Naive thymus-derived CD8-positive, alpha-beta T cell (primary cell): ENCODE results near the gene MT1A. TPM values are rescaled to one million over a fixed set of nuclear protein-coding genes. Genes with fewer than 3 reads are reported as not detected.

Experiments used
- ATAC-seq, 2 donors: fragments of 150-1000 bp; cut with Tn5 transposase in 1 of 2; sonication (Bioruptor Pico), chemical (Tn5 transposase) in 1 of 2; 1 replicate in 1 of 2; 2 replicates in 1 of 2; pipeline ENCODE4 v1.10.0; 2021; ENCODE audit warnings: mild to moderate bottlenecking in 2 of 2, moderate library complexity in 2 of 2
- POLR2A ChIA-PET: fragments of 350-600 bp; sonication (Branson Sonifier 250); formaldehyde crosslinking; loops from one replicate; lab custom pipeline; 2021; ENCODE audit warnings: antibody characterized with exemption; lab: Charles Lee
- DNase-seq, 10 donors: peaks; one replicate each; pipeline versions ENCODE4 v3.0.0 to v3.0.0-alpha.2; 2020 to 2022
- H3K27ac Mint-ChIP-seq, 10 donors: one replicate each; pipeline ENCODE4 v1.8.0; 2020 to 2022; ENCODE audit warnings: mild to moderate bottlenecking in 10 of 10, mixed read lengths in 10 of 10, moderate library complexity in 4 of 10, inconsistent platforms in 1 of 10
- H3K27me3 Mint-ChIP-seq, 5 donors: one replicate each; pipeline ENCODE4 v1.8.0; 2021 to 2022; ENCODE audit warnings: mixed read lengths in 5 of 5
- H3K36me3 Mint-ChIP-seq, 3 donors: one replicate each; pipeline ENCODE4 v1.8.0; 2020 to 2022; ENCODE audit warnings: mixed read lengths in 3 of 3, mild to moderate bottlenecking in 2 of 3, inconsistent platforms in 1 of 3
- H3K4me1 Mint-ChIP-seq, 4 donors: one replicate each; pipeline ENCODE4 v1.8.0; 2021 to 2022; ENCODE audit warnings: mixed read lengths in 4 of 4
- H3K4me3 Mint-ChIP-seq, 10 donors: one replicate each; pipeline ENCODE4 v1.8.0; 2020 to 2022; ENCODE audit warnings: mild to moderate bottlenecking in 10 of 10, mixed read lengths in 10 of 10, moderate library complexity in 6 of 10, inconsistent platforms in 1 of 10
- H3K9me3 Mint-ChIP-seq, 9 donors: one replicate each; pipeline ENCODE4 v1.8.0; 2020 to 2022; ENCODE audit warnings: mixed read lengths in 9 of 9, mild to moderate bottlenecking in 3 of 9, inconsistent platforms in 1 of 9, moderate library complexity in 1 of 9
- polyA plus RNA-seq, 3 donors: library from polyadenylated mRNA; unstranded; fragments of 300-500 nt; fragmentation: Illumina TruSeq; gene quantifications; one replicate each; pipeline ENCODE4 v1.2.3, GENCODE V29; 2021
- total RNA-seq, 8 experiments: library from RNA in 2 of 8; stranded (reverse) in 2 of 8; gene quantifications; one replicate each; pipeline ENCODE4 v1.2.3 and lab custom pipeline; 2021 to 2026

MT1A gene
- total RNA-seq, result not detected
- not detected for polyA plus RNA-seq
- 0 reads per million in 6 experiments for total RNA-seq (lab: John Stamatoyannopoulos, UW)

DNA sequence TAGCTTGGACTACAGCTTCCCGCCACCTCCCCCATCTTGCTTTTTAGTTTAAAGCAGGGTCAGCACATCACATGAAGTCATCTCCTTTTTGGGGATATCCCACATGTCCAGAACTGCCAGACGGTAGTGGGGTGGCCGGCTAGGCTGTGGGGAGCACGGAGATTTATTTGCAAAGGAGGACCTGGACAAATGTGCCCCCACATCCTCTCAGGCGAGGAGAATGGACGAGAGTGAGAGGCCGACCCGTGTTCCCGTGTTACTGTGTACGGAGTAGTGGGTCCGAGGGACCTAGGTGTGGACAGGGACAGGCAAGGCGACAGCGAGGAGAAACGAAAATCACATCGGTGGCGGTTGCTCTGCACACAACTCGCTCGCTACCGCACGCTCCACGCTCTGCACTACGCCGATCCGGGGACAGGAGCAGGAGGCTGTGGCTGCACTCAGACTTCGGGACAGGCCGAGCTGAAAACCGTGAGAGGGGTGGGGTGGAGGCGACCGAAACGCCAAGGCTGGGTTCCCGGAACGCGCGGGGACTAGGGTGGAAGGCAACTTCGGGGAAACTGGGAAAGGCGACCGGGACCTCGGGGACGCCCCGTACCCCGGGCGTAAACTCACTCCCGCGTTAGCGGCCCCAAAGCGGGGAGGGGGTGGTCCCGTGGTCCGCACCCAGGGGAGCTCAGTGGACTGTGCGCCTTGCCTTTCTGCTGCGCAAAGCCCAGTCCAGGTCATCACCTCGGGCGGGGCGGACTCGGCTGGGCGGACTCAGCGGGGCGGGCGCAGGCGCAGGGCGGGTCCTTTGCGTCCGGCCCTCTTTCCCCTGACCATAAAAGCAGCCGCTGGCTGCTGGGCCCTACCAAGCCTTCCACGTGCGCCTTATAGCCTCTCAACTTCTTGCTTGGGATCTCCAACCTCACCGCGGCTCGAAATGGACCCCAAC is at the start of gene MT1A:
TSS of gene MT1A (plus strand) at position 853 of the 937 bp plus-strand sequence. CDS start at position 926, 73 bp downstream.
- H3K4me3 Mint-ChIP-seq, result peak within 1 kb of the TSS; percentile 9 to 77 (median 50)
- peaks cover 52 to 79% (median 69%) of the 10 kb centered on the region in 5 donors for H3K27me3 Mint-ChIP-seq
- ATAC-seq (peak; percentile 43 to 51), DNase-seq (no peak)
- peaks cover 25 to 48% (median 33%) of the 10 kb centered on the region in 4 donors for H3K4me1 Mint-ChIP-seq
- POLR2A ChIA-PET, result interaction anchor here (1.7 kb wide), 1 partner anchor 30 kb away, joined by 4 read pairs; the partner anchor contains the start of gene MT2A
- H3K9me3 Mint-ChIP-seq, result no peaks in the 10 kb centered on the region
- H3K36me3 Mint-ChIP-seq, result no peaks in the 10 kb centered on the region
- H3K27ac Mint-ChIP-seq, result peak within 1 kb of the TSS in 2 of 10 donors; percentile 52 to 67

DNA sequence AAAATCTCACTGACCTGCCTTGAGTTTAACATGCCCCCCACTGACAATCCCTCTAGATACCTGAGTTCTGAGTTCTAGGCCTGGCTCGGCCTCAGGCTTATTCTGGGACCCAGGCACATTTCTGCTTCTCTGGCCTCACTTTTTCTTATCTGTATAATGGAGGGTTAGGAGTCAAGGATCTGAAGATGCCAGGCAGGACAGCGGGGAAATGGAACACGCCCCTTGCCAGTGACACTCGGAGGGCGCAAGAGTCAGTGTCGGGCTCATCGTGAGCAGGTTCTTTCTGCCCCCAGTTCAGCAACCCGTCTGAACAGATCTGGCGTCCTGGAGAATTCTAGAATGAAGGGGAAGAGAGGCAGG is 49.7 kb upstream of the MT1A start:
- no peak for ATAC-seq

DNA sequence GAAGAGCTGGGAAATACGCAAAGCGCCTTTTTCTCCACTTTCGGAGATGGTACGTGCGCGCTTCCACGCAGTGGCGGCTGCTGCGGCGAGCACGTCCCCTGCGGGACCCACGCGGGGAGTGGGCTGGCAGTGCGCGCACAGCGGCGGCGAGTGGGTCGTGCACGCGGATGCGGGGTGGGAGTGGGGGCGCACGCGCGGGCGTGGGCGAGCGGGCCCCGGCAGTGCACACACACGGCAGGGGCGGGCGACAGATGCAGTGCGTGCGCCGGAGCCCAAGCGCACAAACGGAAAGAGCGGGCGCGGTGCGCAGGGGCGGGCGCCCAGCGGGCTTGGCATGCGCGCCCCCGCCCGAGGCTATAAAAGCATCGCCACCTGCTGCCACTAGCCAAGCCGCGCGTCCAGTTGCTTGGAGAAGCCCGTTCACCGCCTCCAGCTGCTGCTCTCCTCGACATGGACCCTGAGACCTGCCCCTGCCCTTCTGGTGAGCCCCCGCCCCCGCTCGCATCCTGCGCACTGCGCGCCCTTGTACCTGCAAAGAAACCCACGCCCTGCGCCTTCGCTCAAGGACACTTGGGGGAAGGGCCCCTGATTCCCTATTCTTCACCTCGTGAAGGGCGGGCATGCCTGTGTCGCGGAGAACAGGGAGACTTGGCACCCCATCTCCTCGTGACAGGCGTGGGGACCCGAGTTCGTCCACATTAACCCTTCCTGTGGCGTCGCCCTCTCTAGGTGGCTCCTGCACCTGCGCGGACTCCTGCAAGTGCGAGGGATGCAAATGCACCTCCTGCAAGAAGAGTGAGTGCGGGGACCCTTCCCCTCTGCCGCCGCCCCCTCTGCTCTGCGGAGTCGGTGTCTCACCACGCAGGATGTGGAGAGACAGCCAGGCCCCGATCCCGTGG is 49.1 kb upstream of the MT1A start, which contains the start of gene MT3:
TSS of gene MT3 (plus strand) at position 388 of the 899 bp plus-strand sequence. CDS start at position 451, 63 bp downstream.
- DNase-seq (peak; percentile 19 to 70 (median 38)), ATAC-seq (peak; percentile 91 to 95)
- H3K4me1 Mint-ChIP-seq, result peaks cover 8 to 15% (median 11%) of the 10 kb centered on the region in 4 donors
- peaks cover 0 to 2% (median 0%) of the 10 kb centered on the region in 3 donors for H3K36me3 Mint-ChIP-seq
- peak within 1 kb of the TSS; percentile 80 to 94 (median 90) for H3K4me3 Mint-ChIP-seq
- POLR2A ChIA-PET, result interaction anchor here (0.6 to 1.8 kb wide), 5 partner anchors 11 to 31 kb away, joined by 3 to 5 read pairs (median 3); partner anchors contain the start of gene MT2A
- peaks cover 0 to 14% (median 2%) of the 10 kb centered on the region in 5 donors for H3K27me3 Mint-ChIP-seq
- H3K27ac Mint-ChIP-seq, result peak within 1 kb of the TSS in 8 of 10 donors; percentile 24 to 86 (median 64)
- no peaks in the 10 kb centered on the region for H3K9me3 Mint-ChIP-seq

More for the DNA sequence above, 49.7 kb upstream of the MT1A start:
- DNase-seq, result no peak
- Mint-ChIP-seq H3K4me3 (peak overlapping the region; percentile 80 to 94 (median 90)), H3K9me3 (no peaks in the 10 kb centered on the region), H3K27ac (peak overlapping the region in 5 of 10 donors; percentile 52 to 86 (median 75)), H3K36me3 (no peaks in the 10 kb centered on the region), H3K27me3 (peaks cover 0 to 14% (median 2%) of the 10 kb centered on the region in 5 donors), H3K4me1 (peaks cover 8 to 15% (median 11%) of the 10 kb centered on the region in 4 donors)
- POLR2A ChIA-PET, result interaction anchor here (0.6 to 1.8 kb wide), 5 partner anchors 12 to 31 kb away, joined by 3 to 5 read pairs (median 3); partner anchors contain the start of gene MT2A

DNA sequence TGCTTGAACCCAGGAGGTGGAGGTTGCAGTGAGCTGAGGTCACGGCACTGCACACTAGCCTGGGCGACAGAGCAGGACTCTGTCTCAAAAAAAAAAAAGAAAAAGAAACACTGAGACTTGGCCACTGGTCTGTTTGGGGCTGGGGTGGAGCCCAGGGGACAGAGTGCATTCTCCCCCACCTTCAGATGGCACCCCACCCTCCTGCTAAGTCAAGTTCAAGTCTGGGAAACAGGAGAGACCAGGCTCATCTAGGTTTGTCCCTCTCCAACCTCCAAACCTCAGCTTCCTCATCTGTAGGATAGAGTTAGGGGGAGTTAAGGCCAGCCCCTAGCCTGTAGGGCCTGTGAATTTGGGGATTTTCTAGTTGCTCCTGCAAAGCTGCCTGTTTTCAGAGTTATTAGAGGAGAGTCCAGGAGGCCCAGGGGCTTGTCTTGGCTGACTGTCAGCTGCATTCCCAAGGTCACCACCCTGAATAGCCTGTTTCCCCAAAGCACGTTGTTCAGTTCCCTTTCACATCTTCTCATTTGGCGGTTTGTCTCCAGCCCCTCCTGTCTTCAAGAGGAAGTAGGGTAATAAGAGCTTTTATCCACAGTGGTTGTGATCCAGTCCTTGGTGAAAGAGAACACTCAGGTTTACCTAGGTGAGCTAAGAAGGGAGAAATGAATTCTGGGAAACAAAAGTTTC is 46.9 kb upstream of the MT1A start:
- Mint-ChIP-seq H3K4me3 (peak overlapping the region in 1 of 10 donors; percentile 16), H3K27ac (no peak overlapping the region), H3K36me3 (peaks cover 0 to 2% (median 0%) of the 10 kb centered on the region in 3 donors), H3K4me1 (peaks cover 8 to 15% (median 11%) of the 10 kb centered on the region in 4 donors), H3K9me3 (no peaks in the 10 kb centered on the region), H3K27me3 (peaks cover 0 to 9% (median 2%) of the 10 kb centered on the region in 5 donors)
- POLR2A ChIA-PET, result interaction anchor here (0.7 to 1.5 kb wide), 4 partner anchors 14 to 86 kb away, joined by 3 to 4 read pairs (median 4); no protein-coding TSS in a partner anchor
- DNase-seq (no peak), ATAC-seq (no peak)

DNA sequence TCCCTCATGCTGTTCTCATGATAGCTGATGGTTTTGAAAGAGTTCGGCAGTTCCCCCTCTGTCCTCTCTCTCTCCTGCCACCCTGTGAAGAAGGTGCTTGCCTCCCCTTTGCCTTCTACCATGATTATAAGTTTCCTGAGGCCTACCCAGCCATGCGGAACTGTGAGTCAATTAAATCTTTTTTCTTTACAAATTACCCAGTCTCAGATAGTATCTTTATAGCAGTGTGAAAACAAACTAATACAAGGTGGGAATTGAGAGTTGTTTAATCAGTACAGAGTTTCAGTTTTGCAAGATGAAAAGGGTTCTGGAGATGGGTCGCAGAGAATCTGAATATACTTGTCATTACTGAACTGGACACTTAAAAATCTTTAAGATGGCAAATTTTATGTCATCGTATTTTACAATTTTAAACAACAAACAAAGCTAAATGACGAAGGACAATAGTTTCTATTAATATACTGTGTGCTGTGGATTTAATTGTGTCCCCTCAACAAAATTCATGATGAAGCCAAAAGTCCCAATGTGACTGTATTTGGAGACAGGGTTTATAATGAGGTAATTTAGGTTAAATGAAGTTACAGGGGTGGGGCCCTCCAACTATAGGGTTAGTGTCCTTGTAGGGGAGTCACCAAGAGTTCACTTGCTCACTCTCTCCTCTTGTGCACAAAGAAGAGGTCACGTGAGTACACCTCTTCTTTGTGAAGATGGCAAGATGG is 44.7 kb upstream of the MT1A start:
- peaks cover 0 to 7% (median 2%) of the 10 kb centered on the region in 5 donors for H3K27me3 Mint-ChIP-seq

DNA sequence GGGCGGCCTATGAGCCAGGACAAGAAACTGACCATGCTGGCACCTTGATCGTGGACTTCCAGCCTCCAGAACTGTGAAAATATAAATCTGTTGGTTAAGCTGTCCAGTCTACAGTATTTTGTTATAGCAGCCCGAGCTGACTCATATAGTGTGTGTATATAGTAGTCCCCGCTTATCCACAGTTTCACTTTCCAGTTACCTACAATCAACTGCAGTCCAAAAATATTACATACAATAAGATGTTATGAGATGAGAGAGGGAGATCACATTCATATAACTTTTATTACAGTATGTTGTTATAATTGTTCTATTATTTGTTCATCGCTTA is 44.2 kb upstream of the MT1A start:
- POLR2A ChIA-PET, result interaction anchor here (0.6 kb wide), 1 partner anchor 120 kb away, joined by 4 read pairs; no protein-coding TSS in a partner anchor
- H3K4me1 Mint-ChIP-seq, result peaks cover 5 to 13% (median 9%) of the 10 kb centered on the region in 4 donors
- no peak for ATAC-seq
- H3K36me3 Mint-ChIP-seq, result peaks cover 0 to 2% (median 0%) of the 10 kb centered on the region in 3 donors
- H3K27ac Mint-ChIP-seq, result peak overlapping the region in 1 of 10 donors; percentile 56
- H3K4me3 Mint-ChIP-seq, result no peak overlapping the region
- no peaks in the 10 kb centered on the region for H3K9me3 Mint-ChIP-seq
- DNase-seq, result no peak
- peaks cover 0 to 5% (median 2%) of the 10 kb centered on the region in 5 donors for H3K27me3 Mint-ChIP-seq

More for the DNA sequence above, 44.7 kb upstream of the MT1A start:
- H3K27ac Mint-ChIP-seq, result no peak overlapping the region
- POLR2A ChIA-PET, result interaction anchor here (0.6 kb wide), 1 partner anchor 120 kb away, joined by 4 read pairs; no protein-coding TSS in a partner anchor
- ATAC-seq (no peak), DNase-seq (no peak)
- peaks cover 0 to 2% (median 0%) of the 10 kb centered on the region in 3 donors for H3K36me3 Mint-ChIP-seq
- no peaks in the 10 kb centered on the region for H3K9me3 Mint-ChIP-seq
- H3K4me1 Mint-ChIP-seq, result peaks cover 7 to 15% (median 11%) of the 10 kb centered on the region in 4 donors
- no peak overlapping the region for H3K4me3 Mint-ChIP-seq

DNA sequence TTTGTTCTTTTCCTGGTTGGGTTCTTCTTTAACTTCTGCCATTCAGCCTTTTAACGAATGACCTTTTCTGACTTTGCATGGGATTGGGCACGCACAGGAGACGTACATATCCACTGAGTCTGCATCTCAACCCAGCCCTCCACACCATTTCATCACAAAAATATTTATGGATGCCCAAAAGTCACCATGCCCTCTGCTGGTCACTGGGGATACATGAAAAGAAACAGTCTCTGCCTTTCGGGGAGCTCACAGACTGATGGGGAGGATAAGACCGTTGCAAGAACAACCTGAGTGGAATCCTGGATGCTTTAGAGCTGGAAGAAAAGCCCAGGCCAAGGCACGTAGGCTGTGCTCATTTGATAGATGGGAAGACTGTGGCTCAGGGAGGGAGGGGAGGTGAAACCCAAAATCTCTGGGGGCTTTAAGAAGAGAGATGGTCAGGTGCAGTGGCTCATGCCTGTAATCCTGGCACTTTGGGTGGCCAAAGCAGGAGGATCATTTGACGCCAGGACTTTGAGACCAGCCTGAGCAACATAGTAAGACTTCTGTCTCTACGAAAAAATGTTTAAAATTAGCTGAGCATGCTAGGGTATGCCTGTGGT is 38.0 kb upstream of the MT1A start:
- ATAC-seq, result peak; percentile 38 to 46
- peak overlapping the region in 2 of 10 donors; percentile 17 to 38 for H3K27ac Mint-ChIP-seq
- H3K4me3 Mint-ChIP-seq, result no peak overlapping the region
- peak in 1 of 10 donors; percentile 36 for DNase-seq
- peaks cover 0 to 6% (median 0%) of the 10 kb centered on the region in 5 donors for H3K27me3 Mint-ChIP-seq
- H3K36me3 Mint-ChIP-seq, result no peaks in the 10 kb centered on the region
- no peaks in the 10 kb centered on the region for H3K9me3 Mint-ChIP-seq
- peaks cover 0 to 9% (median 3%) of the 10 kb centered on the region in 4 donors for H3K4me1 Mint-ChIP-seq
- POLR2A ChIA-PET, result interaction anchor here (0.7 to 1.1 kb wide), 5 partner anchors 8 to 102 kb away, joined by 3 to 11 read pairs (median 4); partner anchors contain the start of genes MT2A and MT3

DNA sequence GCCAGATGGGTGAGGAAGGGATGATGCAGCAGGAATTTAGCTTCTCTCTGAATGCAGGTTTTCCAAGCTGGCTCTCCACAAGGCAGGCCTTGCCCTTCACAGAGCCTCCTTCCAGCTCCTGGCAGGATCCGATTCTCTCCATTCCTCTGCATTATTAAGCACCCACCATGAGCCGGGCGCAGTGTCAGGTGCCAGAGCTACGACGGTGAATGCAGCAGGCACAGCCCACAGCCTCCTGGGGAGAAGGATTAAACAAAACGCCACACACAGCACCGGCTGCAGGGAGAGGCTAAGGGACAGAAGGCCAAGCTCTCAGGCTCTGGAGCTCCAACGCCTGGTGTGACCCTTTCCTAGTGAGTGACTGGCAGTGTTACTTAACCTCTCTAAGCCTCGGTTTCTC is 37.1 kb upstream of the MT1A start:
- Mint-ChIP-seq H3K27me3 (peaks cover 0 to 6% (median 0%) of the 10 kb centered on the region in 5 donors), H3K9me3 (no peaks in the 10 kb centered on the region), H3K27ac (no peak overlapping the region), H3K36me3 (no peaks in the 10 kb centered on the region), H3K4me3 (no peak overlapping the region), H3K4me1 (peaks cover 0 to 14% (median 9%) of the 10 kb centered on the region in 4 donors)
- ATAC-seq (no peak), DNase-seq (no peak)
- POLR2A ChIA-PET, result interaction anchor here (0.7 to 1.1 kb wide), 2 partner anchors 24 to 54 kb away, joined by 3 read pairs; no protein-coding TSS in a partner anchor

DNA sequence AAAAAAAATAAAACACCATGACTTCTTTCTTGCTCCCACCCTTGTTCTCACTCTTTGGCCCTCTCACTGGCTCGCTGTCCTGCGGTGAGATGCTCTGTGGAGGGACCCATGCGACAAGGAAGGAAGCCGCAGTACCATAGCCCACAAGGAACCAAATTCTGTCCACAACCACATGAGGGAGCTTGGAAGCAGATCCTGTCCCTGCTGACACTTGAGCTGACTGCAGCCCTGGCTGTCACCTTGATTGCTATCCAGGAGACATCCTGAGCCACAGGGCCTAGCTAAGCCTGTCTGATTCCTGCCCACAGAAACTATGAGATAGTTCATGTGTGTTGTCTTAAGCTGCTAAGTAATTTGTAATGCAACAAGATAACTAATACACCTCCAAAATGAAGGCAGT is 34.9 kb upstream of the MT1A start:
- POLR2A ChIA-PET, result interaction anchor here (1.7 to 2.0 kb wide), 2 partner anchors 53 to 79 kb away, joined by 4 to 7 read pairs; partner anchors contain the start of genes MT1F and MT1X
- Mint-ChIP-seq H3K4me1 (peaks cover 13 to 33% (median 27%) of the 10 kb centered on the region in 4 donors), H3K27ac (peak overlapping the region in 4 of 10 donors; percentile 25 to 65 (median 56)), H3K9me3 (no peaks in the 10 kb centered on the region), H3K27me3 (peaks cover 0 to 6% (median 0%) of the 10 kb centered on the region in 5 donors), H3K36me3 (no peaks in the 10 kb centered on the region), H3K4me3 (no peak overlapping the region)
- ATAC-seq (no peak), DNase-seq (no peak)

DNA sequence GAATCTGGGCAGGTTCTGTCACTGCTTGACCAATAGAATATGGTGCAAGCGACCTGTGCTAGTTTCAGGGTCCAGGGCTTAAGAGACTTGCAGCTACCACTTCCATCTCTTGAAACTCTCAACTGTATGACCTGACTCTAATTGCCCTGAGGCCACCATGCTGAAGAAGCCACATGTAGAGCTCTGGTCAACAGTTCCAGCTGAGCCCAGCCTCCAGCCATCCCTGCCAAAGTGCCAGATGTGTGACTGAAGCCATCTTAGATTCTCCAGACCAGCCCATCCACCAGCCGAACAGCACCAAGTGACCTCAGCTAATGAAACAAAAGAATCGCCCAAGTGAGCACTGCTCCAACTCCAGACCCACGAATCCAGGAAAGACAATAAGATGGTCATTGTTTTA is 33.5 kb upstream of the MT1A start:
- H3K27me3 Mint-ChIP-seq, result peaks cover 0 to 6% (median 0%) of the 10 kb centered on the region in 5 donors
- peaks cover 19 to 46% (median 38%) of the 10 kb centered on the region in 4 donors for H3K4me1 Mint-ChIP-seq
- H3K36me3 Mint-ChIP-seq, result no peaks in the 10 kb centered on the region
- ATAC-seq (no peak), DNase-seq (no peak)
- no peak overlapping the region for H3K4me3 Mint-ChIP-seq
- no peaks in the 10 kb centered on the region for H3K9me3 Mint-ChIP-seq
- POLR2A ChIA-PET, result interaction anchor here (0.6 to 4.8 kb wide), 9 partner anchors 13 to 103 kb away, joined by 3 to 21 read pairs (median 4); partner anchors contain the start of genes MT1F, MT1X and MT3
- peak overlapping the region in 8 of 10 donors; percentile 6 to 91 (median 70) for H3K27ac Mint-ChIP-seq
